ENCODE data around the gene PLAU.
"Not testable (repeated sequence)": the region's sequence is repeated elsewhere in the genome, so short reads cannot be mapped to it uniquely, and the experiment has no call there.

Gene PLAU

DNA sequence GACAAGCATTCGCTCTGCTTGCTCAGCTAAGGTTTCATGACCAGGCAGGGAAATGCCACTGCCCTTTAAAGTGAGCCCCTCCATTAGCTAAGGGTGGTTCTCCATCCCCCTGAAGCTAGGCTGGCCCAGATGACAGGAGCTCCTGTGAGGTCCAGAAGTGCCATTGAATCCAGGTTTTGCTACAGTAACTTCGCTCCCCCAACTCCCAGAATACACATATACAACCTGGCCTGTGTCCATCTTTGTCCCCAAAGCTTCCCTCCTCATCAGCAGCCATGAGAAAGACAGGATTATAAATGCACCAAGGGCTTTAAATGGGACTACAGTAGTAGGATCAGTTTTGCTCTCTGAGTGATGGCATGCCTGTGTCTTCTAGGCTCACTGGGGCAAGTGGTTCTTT lies 51.5 kb downstream of the PLAU start:
- H3K4me1 ChIP-seq (ENCODE audit: control insufficient read depth, insufficient read depth, low read length) = peaks cover 17% of the 10 kb centered on the region
- no peak overlapping the region for H3K27ac ChIP-seq (ENCODE audit: low read depth, low read length)

DNA sequence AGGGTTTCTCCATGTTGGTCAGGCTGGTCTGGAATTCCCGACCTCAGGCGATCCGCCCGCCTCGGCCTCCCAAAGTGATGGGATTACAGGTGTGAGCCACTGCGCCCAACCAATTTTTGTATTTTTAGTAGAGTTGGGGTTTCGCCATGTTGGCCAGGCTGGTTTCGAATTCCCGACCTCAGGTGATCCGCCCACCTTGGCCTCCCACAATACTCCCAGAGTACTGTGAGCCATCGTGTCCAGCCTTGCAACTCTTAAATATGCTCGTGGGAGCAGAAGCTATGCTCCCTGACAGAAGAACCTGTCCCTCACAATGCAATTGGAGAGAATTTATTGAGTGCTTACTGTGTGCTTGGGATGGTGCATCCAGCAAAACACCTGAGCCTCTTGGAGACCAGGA lies 52.6 kb downstream of the PLAU start:
- not testable (repeated sequence) for H3K9me3 ChIP-seq (ENCODE audit: control insufficient read depth, insufficient read depth, low read length); H3K4me3 ChIP-seq (ENCODE audit: low read depth, low read length); H3K27me3 ChIP-seq (ENCODE audit: control insufficient read depth, insufficient read depth, low read length); H3K9ac ChIP-seq (ENCODE audit: low read depth, low read length); H3K27ac ChIP-seq (ENCODE audit: low read depth, low read length); H3K36me3 ChIP-seq (ENCODE audit: control insufficient read depth, insufficient read depth, low read length)
- H3K4me1 ChIP-seq (ENCODE audit: control insufficient read depth, insufficient read depth, low read length) = peaks cover 29% of the 10 kb centered on the region

More for the DNA sequence above, 51.5 kb downstream of the PLAU start:
- no peaks in the 10 kb centered on the region for H3K27me3 ChIP-seq (ENCODE audit: control insufficient read depth, insufficient read depth, low read length)
- no peak overlapping the region for H3K9ac ChIP-seq (ENCODE audit: low read depth, low read length)
- H3K4me3 ChIP-seq (ENCODE audit: low read depth, low read length) = no peak overlapping the region
- no peaks in the 10 kb centered on the region for H3K9me3 ChIP-seq (ENCODE audit: control insufficient read depth, insufficient read depth, low read length)
- no peaks in the 10 kb centered on the region for H3K36me3 ChIP-seq (ENCODE audit: control insufficient read depth, insufficient read depth, low read length)

DNA sequence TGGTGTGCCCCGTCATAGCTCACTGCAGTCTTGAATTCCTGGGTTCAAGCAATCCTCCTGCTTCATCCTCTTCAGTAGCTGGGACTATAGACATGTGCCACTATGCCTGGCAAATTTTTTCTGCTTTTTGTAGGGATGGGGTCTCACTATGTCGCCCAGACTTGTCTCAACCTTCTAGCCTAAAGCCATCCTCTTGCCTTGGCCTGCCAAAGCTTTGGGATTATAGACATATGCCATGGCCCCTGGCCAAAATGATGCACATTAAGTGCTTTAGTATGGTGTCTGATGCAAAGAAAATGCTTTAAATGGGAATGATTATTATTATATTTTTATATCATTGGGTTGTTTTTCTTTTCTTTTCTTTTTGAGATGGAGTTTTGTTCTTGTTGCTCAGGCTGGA lies 53.8 kb downstream of the PLAU start:
- Histone ChIP-seq H3K9me3 (ENCODE audit: control insufficient read depth, insufficient read depth, low read length) (no peaks in the 10 kb centered on the region), H3K4me1 (ENCODE audit: control insufficient read depth, insufficient read depth, low read length) (peaks cover 39% of the 10 kb centered on the region), H3K9ac (ENCODE audit: low read depth, low read length) (no peak overlapping the region), H3K36me3 (ENCODE audit: control insufficient read depth, insufficient read depth, low read length) (no peaks in the 10 kb centered on the region), H3K27ac (ENCODE audit: low read depth, low read length) (peak overlapping the region; percentile 100), H3K4me3 (ENCODE audit: low read depth, low read length) (no peak overlapping the region), H3K27me3 (ENCODE audit: control insufficient read depth, insufficient read depth, low read length) (no peaks in the 10 kb centered on the region)

DNA sequence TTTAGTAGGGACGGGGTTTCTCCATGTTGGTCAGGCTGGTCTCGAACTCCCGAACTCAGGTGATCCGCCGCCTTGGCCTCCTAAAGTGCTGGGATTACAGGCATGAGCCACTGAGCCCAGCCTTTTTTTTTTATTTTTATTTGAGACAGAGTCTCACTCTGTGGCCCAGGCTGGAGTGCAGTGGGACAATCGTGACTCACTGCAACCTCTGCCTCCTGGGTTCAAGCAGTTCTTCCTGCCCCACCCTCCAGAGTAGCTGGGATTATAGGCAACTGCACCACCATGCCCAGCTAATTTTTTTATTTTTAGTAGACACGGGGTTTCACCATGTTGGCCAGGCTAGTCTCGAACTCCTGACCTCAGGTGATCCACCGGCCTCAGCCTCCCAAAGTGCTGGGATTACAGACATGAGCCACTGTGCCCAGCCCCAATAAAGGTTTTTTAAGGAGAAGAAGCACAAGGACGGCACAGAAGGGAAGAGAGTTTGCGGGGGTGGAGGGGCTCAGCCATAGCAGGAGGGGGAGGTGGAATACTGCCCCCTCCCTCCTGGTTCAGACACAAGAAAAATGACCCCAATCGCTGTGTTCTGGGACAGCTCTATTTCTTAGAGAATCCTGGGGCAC lies 54.4 kb downstream of the PLAU start:
- H3K4me3 ChIP-seq (ENCODE audit: low read depth, low read length) = peak overlapping the region; percentile 40
- peak overlapping the region; percentile 69 for H3K9ac ChIP-seq (ENCODE audit: low read depth, low read length)
- not testable (repeated sequence) for H3K27me3 ChIP-seq (ENCODE audit: control insufficient read depth, insufficient read depth, low read length)

DNA sequence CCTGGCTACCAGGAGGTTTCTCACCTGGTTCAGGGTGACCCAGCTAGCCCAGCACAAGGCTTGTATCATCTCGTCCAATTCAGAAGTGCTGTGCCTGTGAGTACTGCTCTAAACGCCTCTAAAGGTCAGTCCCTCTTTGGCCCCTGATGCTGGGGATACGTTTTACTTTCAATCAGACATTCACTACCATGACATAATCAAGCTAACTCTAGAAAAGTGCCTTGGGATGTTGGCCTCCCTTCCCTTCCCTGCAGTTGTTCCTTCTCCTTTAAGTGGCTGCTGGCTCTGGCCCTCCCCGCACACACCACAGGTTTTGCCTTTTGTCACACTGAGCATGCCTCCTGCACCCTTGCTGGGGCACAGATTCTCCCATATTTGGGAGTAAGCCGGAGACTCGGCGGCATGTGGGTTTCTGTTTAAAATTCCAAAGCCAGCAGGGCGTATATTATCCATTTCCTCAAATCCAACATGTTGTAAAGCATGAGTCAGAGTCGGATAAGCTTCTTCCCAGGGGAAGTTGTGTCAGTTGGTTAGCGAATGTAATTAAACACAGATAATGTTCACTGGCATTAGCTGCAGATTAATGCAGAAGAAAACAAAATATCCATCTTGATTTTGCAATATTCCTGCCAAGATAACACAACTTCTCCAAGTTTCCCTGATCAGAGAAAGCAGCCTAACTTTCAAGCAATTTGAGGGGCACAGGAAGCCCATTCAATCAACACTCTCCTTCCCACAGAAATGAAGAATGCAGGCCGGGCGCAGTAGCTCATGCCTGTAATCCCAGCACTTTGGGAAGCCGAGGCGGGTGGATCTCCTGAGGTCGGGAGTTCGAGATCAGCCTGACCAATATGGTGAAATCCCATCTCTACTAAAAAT lies 55.2 kb downstream of the PLAU start:
- Histone ChIP-seq H3K9me3 (ENCODE audit: control insufficient read depth, insufficient read depth, low read length) (no peaks in the 10 kb centered on the region), H3K36me3 (ENCODE audit: control insufficient read depth, insufficient read depth, low read length) (no peaks in the 10 kb centered on the region), H3K9ac (ENCODE audit: low read depth, low read length) (peak overlapping the region; percentile 69), H3K4me1 (ENCODE audit: control insufficient read depth, insufficient read depth, low read length) (peaks cover 42% of the 10 kb centered on the region), H3K27ac (ENCODE audit: low read depth, low read length) (peak overlapping the region; percentile 100), H3K27me3 (ENCODE audit: control insufficient read depth, insufficient read depth, low read length) (no peaks in the 10 kb centered on the region), H3K4me3 (ENCODE audit: low read depth, low read length) (peak overlapping the region; percentile 40)

More for the DNA sequence above, 54.4 kb downstream of the PLAU start:
- H3K4me1 ChIP-seq (ENCODE audit: control insufficient read depth, insufficient read depth, low read length) = peaks cover 42% of the 10 kb centered on the region
- H3K36me3 ChIP-seq (ENCODE audit: control insufficient read depth, insufficient read depth, low read length); H3K9me3 ChIP-seq (ENCODE audit: control insufficient read depth, insufficient read depth, low read length): not testable (repeated sequence)
- H3K27ac ChIP-seq (ENCODE audit: low read depth, low read length) = peak overlapping the region; percentile 100

DNA sequence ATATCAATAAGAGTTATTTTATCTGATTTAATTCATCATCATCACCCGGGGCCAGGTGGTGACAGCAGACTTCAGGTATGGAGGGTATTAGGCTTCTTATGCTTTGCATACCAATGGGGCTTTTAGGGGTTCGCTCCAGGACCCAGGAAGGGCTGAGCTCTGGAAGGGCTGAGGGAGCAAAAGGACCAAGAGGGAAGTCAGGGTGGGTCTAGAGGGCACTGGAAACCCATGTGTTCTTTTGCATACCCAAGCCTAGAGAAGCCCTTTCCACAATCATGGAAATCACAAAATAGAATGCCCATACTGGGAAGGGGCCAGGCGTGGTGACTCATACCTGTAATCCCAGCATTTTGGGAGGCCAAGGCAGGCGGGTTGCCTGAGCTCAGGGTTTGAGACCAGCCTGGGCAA lies 56.1 kb downstream of the PLAU start:
- H3K4me3 ChIP-seq (ENCODE audit: low read depth, low read length) = 0 out of 2 replicates have a peak overlapping the region, but pooled peaks have one; percentile 22
- no peaks in the 10 kb centered on the region for H3K36me3 ChIP-seq (ENCODE audit: control insufficient read depth, insufficient read depth, low read length)
- H3K4me1 ChIP-seq (ENCODE audit: control insufficient read depth, insufficient read depth, low read length) = peaks cover 42% of the 10 kb centered on the region
- H3K9ac ChIP-seq (ENCODE audit: low read depth, low read length) = peak overlapping the region; percentile 69
- peak overlapping the region; percentile 100 for H3K27ac ChIP-seq (ENCODE audit: low read depth, low read length)
- no peaks in the 10 kb centered on the region for H3K27me3 ChIP-seq (ENCODE audit: control insufficient read depth, insufficient read depth, low read length)
- H3K9me3 ChIP-seq (ENCODE audit: control insufficient read depth, insufficient read depth, low read length) = no peaks in the 10 kb centered on the region
